ENCODE data around the gene CTR9.
A peak's percentile ranks its signal among the peaks of the same experiment; 100 is the strongest.

Gene CTR9

GRCh38 chr11:10716543-10717259 is 34.3 kb upstream of the CTR9 start:
- H3K27ac ChIP-seq (ENCODE audit: insufficient read depth in 1 of 2, low read depth in 1 of 2, low read length in 2 of 2, poor library complexity in 1 of 2, severe bottlenecking in 2 of 2): no peak overlapping the region

GRCh38 chr11:10719616-10720015 is 31.4 kb upstream of the CTR9 start:
- Histone ChIP-seq H3K4me1 (ENCODE audit: control extremely low read depth in 1 of 4, control insufficient read depth in 4 of 4, insufficient read depth in 4 of 4, low read length in 3 of 4) (peaks cover 2 to 30% (median 21%) of the 10 kb centered on the region in 4 experiments), H3K36me3 (ENCODE audit: control insufficient read depth in 4 of 4, insufficient read depth in 4 of 4, low read length in 3 of 4) (no peaks in the 10 kb centered on the region), H3K4me3 (ENCODE audit: control insufficient read depth in 1 of 7, extremely low read depth in 1 of 7, insufficient read depth in 4 of 7, low read depth in 2 of 7, low read length in 6 of 7) (no peak overlapping the region), H3K27ac (ENCODE audit: insufficient read depth in 1 of 2, low read depth in 1 of 2, low read length in 2 of 2, poor library complexity in 1 of 2, severe bottlenecking in 2 of 2) (no peak overlapping the region), H3K9me3 (ENCODE audit: control extremely low read depth in 1 of 5, control insufficient read depth in 4 of 5, insufficient read depth in 2 of 5, low read depth in 1 of 5, low read length in 4 of 5) (no peaks in the 10 kb centered on the region), H3K27me3 (replicated peaks in 2 of 5; ENCODE audit: control insufficient read depth in 4 of 5, insufficient read depth in 5 of 5, low read length in 4 of 5) (no peaks in the 10 kb centered on the region)
- ChIA-PET CTCF (interaction anchor here (0.8 to 1.6 kb wide), 3 partner anchors 10 to 110 kb away, joined by 3 to 5 read pairs (median 4); no protein-coding TSS in a partner anchor), POLR2A (no interaction called here)
- DNase-seq: no peak
- WGBS (ENCODE audit: insufficient coverage): 95% methylated on average over 2 of the region's 2 CpGs

More at GRCh38 chr11:10716543-10717259, 34.3 kb upstream of the CTR9 start:
- CTCF ChIA-PET: interaction anchor here (1.0 to 1.3 kb wide), 4 partner anchors 11 to 313 kb away, joined by 3 to 5 read pairs (median 3); no protein-coding TSS in a partner anchor
- no peaks in the 10 kb centered on the region for H3K27me3 ChIP-seq (replicated peaks in 2 of 5; ENCODE audit: control insufficient read depth in 4 of 5, insufficient read depth in 5 of 5, low read length in 4 of 5)
- peaks cover 0 to 15% (median 7%) of the 10 kb centered on the region in 4 experiments for H3K4me1 ChIP-seq (ENCODE audit: control extremely low read depth in 1 of 4, control insufficient read depth in 4 of 4, insufficient read depth in 4 of 4, low read length in 3 of 4)
- H3K9me3 ChIP-seq (ENCODE audit: control extremely low read depth in 1 of 5, control insufficient read depth in 4 of 5, insufficient read depth in 2 of 5, low read depth in 1 of 5, low read length in 4 of 5): no peaks in the 10 kb centered on the region
- WGBS (ENCODE audit: insufficient coverage): 100% methylated on average over 5 of the region's 9 CpGs
- no peak for DNase-seq
- H3K4me3 ChIP-seq (ENCODE audit: control insufficient read depth in 1 of 7, extremely low read depth in 1 of 7, insufficient read depth in 4 of 7, low read depth in 2 of 7, low read length in 6 of 7): no peak overlapping the region
- H3K36me3 ChIP-seq (ENCODE audit: control insufficient read depth in 4 of 4, insufficient read depth in 4 of 4, low read length in 3 of 4): no peaks in the 10 kb centered on the region
- POLR2A ChIA-PET: no interaction called here

GRCh38 chr11:10720881-10721376 is 30.1 kb upstream of the CTR9 start:
- WGBS (ENCODE audit: insufficient coverage): no CpG with 5 or more reads among the region's 2 CpGs
- Histone ChIP-seq H3K4me3 (ENCODE audit: control insufficient read depth in 1 of 7, extremely low read depth in 1 of 7, insufficient read depth in 4 of 7, low read depth in 2 of 7, low read length in 6 of 7) (no peak overlapping the region), H3K27ac (ENCODE audit: insufficient read depth in 1 of 2, low read depth in 1 of 2, low read length in 2 of 2, poor library complexity in 1 of 2, severe bottlenecking in 2 of 2) (no peak overlapping the region), H3K4me1 (ENCODE audit: control extremely low read depth in 1 of 4, control insufficient read depth in 4 of 4, insufficient read depth in 4 of 4, low read length in 3 of 4) (peaks cover 2 to 41% (median 30%) of the 10 kb centered on the region in 4 experiments), H3K36me3 (ENCODE audit: control insufficient read depth in 4 of 4, insufficient read depth in 4 of 4, low read length in 3 of 4) (no peaks in the 10 kb centered on the region), H3K27me3 (replicated peaks in 2 of 5; ENCODE audit: control insufficient read depth in 4 of 5, insufficient read depth in 5 of 5, low read length in 4 of 5) (no peaks in the 10 kb centered on the region), H3K9me3 (ENCODE audit: control extremely low read depth in 1 of 5, control insufficient read depth in 4 of 5, insufficient read depth in 2 of 5, low read depth in 1 of 5, low read length in 4 of 5) (no peaks in the 10 kb centered on the region)
- ChIA-PET CTCF (interaction anchor here (1.5 kb wide), 1 partner anchor 65 kb away, joined by 3 read pairs; no protein-coding TSS in a partner anchor), POLR2A (no interaction called here)
- no peak for DNase-seq

- DNase-seq: peak in 2 of 3 donors; percentile 63 to 81
- WGBS (ENCODE audit: insufficient coverage): 3% methylated on average over 3 of the region's 4 CpGs
- H3K4me3 ChIP-seq (ENCODE audit: control insufficient read depth in 1 of 7, extremely low read depth in 1 of 7, insufficient read depth in 4 of 7, low read depth in 2 of 7, low read length in 6 of 7): peak overlapping the region in 1 of 7 experiments; percentile 6
- H3K27me3 ChIP-seq (replicated peaks in 2 of 5; ENCODE audit: control insufficient read depth in 4 of 5, insufficient read depth in 5 of 5, low read length in 4 of 5): no peaks in the 10 kb centered on the region
- no peak overlapping the region for H3K27ac ChIP-seq (ENCODE audit: insufficient read depth in 1 of 2, low read depth in 1 of 2, low read length in 2 of 2, poor library complexity in 1 of 2, severe bottlenecking in 2 of 2)
- H3K36me3 ChIP-seq (ENCODE audit: control insufficient read depth in 4 of 4, insufficient read depth in 4 of 4, low read length in 3 of 4): no peaks in the 10 kb centered on the region
- H3K4me1 ChIP-seq (ENCODE audit: control extremely low read depth in 1 of 4, control insufficient read depth in 4 of 4, insufficient read depth in 4 of 4, low read length in 3 of 4): peaks cover 2 to 41% (median 33%) of the 10 kb centered on the region in 4 experiments
- ChIA-PET CTCF (interaction anchor here (1.0 to 2.9 kb wide), 3 partner anchors 11 to 77 kb away, joined by 3 to 11 read pairs (median 3); no protein-coding TSS in a partner anchor), POLR2A (interaction anchor here (0.6 kb wide), 1 partner anchor 9 kb away, joined by 3 read pairs; no protein-coding TSS in a partner anchor)
- H3K9me3 ChIP-seq (ENCODE audit: control extremely low read depth in 1 of 5, control insufficient read depth in 4 of 5, insufficient read depth in 2 of 5, low read depth in 1 of 5, low read length in 4 of 5): no peaks in the 10 kb centered on the region
These were observed 28.7 kb upstream of the CTR9 start for GRCh38 chr11:10722307-10722706.

GRCh38 chr11:10725114-10725906 is 25.7 kb upstream of the CTR9 start:
- ChIA-PET POLR2A (no interaction called here), CTCF (interaction anchor here (1.8 to 2.9 kb wide), 2 partner anchors 8 to 10 kb away, joined by 4 to 11 read pairs; no protein-coding TSS in a partner anchor)
- 27% methylated on average over 2 of the region's 9 CpGs for WGBS (ENCODE audit: insufficient coverage)
- Histone ChIP-seq H3K36me3 (ENCODE audit: control insufficient read depth in 4 of 4, insufficient read depth in 4 of 4, low read length in 3 of 4) (no peaks in the 10 kb centered on the region), H3K4me1 (ENCODE audit: control extremely low read depth in 1 of 4, control insufficient read depth in 4 of 4, insufficient read depth in 4 of 4, low read length in 3 of 4) (peaks cover 2 to 39% (median 34%) of the 10 kb centered on the region in 4 experiments), H3K4me3 (ENCODE audit: control insufficient read depth in 1 of 7, extremely low read depth in 1 of 7, insufficient read depth in 4 of 7, low read depth in 2 of 7, low read length in 6 of 7) (no peak overlapping the region), H3K27me3 (replicated peaks in 2 of 5; ENCODE audit: control insufficient read depth in 4 of 5, insufficient read depth in 5 of 5, low read length in 4 of 5) (no peaks in the 10 kb centered on the region), H3K9me3 (ENCODE audit: control extremely low read depth in 1 of 5, control insufficient read depth in 4 of 5, insufficient read depth in 2 of 5, low read depth in 1 of 5, low read length in 4 of 5) (no peaks in the 10 kb centered on the region), H3K27ac (ENCODE audit: insufficient read depth in 1 of 2, low read depth in 1 of 2, low read length in 2 of 2, poor library complexity in 1 of 2, severe bottlenecking in 2 of 2) (no peak overlapping the region)
- peak in 2 of 3 donors; percentile 88 to 89 for DNase-seq

- no peak overlapping the region for H3K4me3 ChIP-seq (ENCODE audit: control insufficient read depth in 1 of 7, extremely low read depth in 1 of 7, insufficient read depth in 4 of 7, low read depth in 2 of 7, low read length in 6 of 7)
These were observed 25.2 kb upstream of the CTR9 start for GRCh38 chr11:10725907-10726253.

More at GRCh38 chr11:10725907-10726253, 25.2 kb upstream of the CTR9 start:
- Histone ChIP-seq H3K27ac (ENCODE audit: insufficient read depth in 1 of 2, low read depth in 1 of 2, low read length in 2 of 2, poor library complexity in 1 of 2, severe bottlenecking in 2 of 2) (no peak overlapping the region), H3K9me3 (ENCODE audit: control extremely low read depth in 1 of 5, control insufficient read depth in 4 of 5, insufficient read depth in 2 of 5, low read depth in 1 of 5, low read length in 4 of 5) (no peaks in the 10 kb centered on the region), H3K36me3 (ENCODE audit: control insufficient read depth in 4 of 4, insufficient read depth in 4 of 4, low read length in 3 of 4) (no peaks in the 10 kb centered on the region), H3K27me3 (replicated peaks in 2 of 5; ENCODE audit: control insufficient read depth in 4 of 5, insufficient read depth in 5 of 5, low read length in 4 of 5) (no peaks in the 10 kb centered on the region), H3K4me1 (ENCODE audit: control extremely low read depth in 1 of 4, control insufficient read depth in 4 of 4, insufficient read depth in 4 of 4, low read length in 3 of 4) (peaks cover 2 to 36% (median 31%) of the 10 kb centered on the region in 4 experiments)
- POLR2A ChIA-PET: no interaction called here
- no peak for DNase-seq
- CTCF ChIA-PET: interaction anchor here (1.3 to 2.5 kb wide), 2 partner anchors 12 to 167 kb away, joined by 3 to 11 read pairs; no protein-coding TSS in a partner anchor

All from common myeloid progenitor, CD34-positive (primary cell).